Measurements from ENCODE around the gene SPRR2D. TPM values are rescaled to one million over a fixed set of nuclear protein-coding genes. Genes with fewer than 3 reads are reported as not detected.

SPRR2D gene
- total and polyA plus RNA-seq, 2 of the 8 experiments (the other 6 are each of a cell fraction or from before 2014, with no cell fraction given) = not detected

GRCh38 chr1:153058154-153058553, 17.2 kb upstream of the SPRR2D start:
- Histone ChIP-seq H2BK12ac (ENCODE audit: low read depth, low read length) (no peak overlapping the region), H3K4me2 (ENCODE audit: insufficient read depth in 1 of 2, low read depth in 2 of 2, low read length in 2 of 2) (no peak overlapping the region), H3K27me3 (replicated peaks in 1 of 4; ENCODE audit: control insufficient read depth in 3 of 4, extremely low read depth in 1 of 4, insufficient read depth in 3 of 4, low read length in 3 of 4) (no peaks in the 10 kb centered on the region), H2AK5ac (ENCODE audit: low read depth, low read length) (no peak overlapping the region), H2BK20ac (ENCODE audit: low read length) (no peak overlapping the region), H4K5ac (ENCODE audit: insufficient read length, low read depth, low read length) (no peak overlapping the region), H3K9me3 (ENCODE audit: insufficient read depth in 2 of 2, low read depth in 1 of 2, low read length in 1 of 2) (no peaks in the 10 kb centered on the region), H3K36me3 (ENCODE audit: control insufficient read depth in 2 of 4, insufficient read depth in 4 of 4, low read length in 3 of 4) (no peaks in the 10 kb centered on the region), H3K4me1 (replicated peaks in 1 of 4; ENCODE audit: control insufficient read depth in 3 of 4, insufficient read depth in 4 of 4, low read length in 3 of 4) (no peaks in the 10 kb centered on the region), H4K91ac (replicated peaks; ENCODE audit: insufficient read length, low read length) (no peak overlapping the region), H3K79me1 (ENCODE audit: low read depth, low read length) (no peaks in the 10 kb centered on the region), H3K4me3 (ENCODE audit: extremely low read depth in 1 of 4, insufficient read depth in 2 of 4, low read depth in 3 of 4, low read length in 4 of 4) (no peak overlapping the region), H3K18ac (ENCODE audit: extremely low read depth, low read length) (no peak overlapping the region), H3K79me2 (ENCODE audit: control insufficient read depth in 1 of 2, insufficient read depth in 2 of 2, low read length in 2 of 2) (no peaks in the 10 kb centered on the region), H2BK5ac (ENCODE audit: low read depth, low read length) (no peak overlapping the region), H3K27ac (ENCODE audit: low read depth, low read length) (no peak overlapping the region), H2BK15ac (ENCODE audit: low read length) (no peak overlapping the region), H3K14ac (ENCODE audit: insufficient read length) (no peak overlapping the region), H4K8ac (ENCODE audit: extremely low read depth, insufficient read depth, low read length) (no peak overlapping the region), H3K56ac (replicated peaks; ENCODE audit: insufficient read length, low read depth, low read length) (no peak overlapping the region), H3K4ac (replicated peaks; ENCODE audit: insufficient read length, low read depth, low read length) (no peak overlapping the region), H3K23ac (ENCODE audit: insufficient read length) (no peak overlapping the region), H2AFZ (ENCODE audit: low read length) (no peak overlapping the region), H3K23me2 (ENCODE audit: low read depth, low read length) (no peaks in the 10 kb centered on the region), H2BK120ac (replicated peaks; ENCODE audit: low read depth, low read length) (no peak overlapping the region), H4K20me1 (replicated peaks in 1 of 2; ENCODE audit: control insufficient read depth in 1 of 2, insufficient read depth in 2 of 2, low read length in 2 of 2) (no peaks in the 10 kb centered on the region), H3K9ac (replicated peaks in 1 of 4; ENCODE audit: extremely low read depth in 1 of 4, low read depth in 3 of 4, low read length in 3 of 4) (no peak overlapping the region)
- TF ChIP-seq BRCA1 (IDR thresholded peaks at IDR 0.05; ENCODE audit: low read depth, low read length) (no peak), ATF3 (IDR thresholded peaks at IDR 0.05; ENCODE audit: insufficient read depth, low read depth, low read length) (no peak), ASH2L (IDR thresholded peaks at IDR 0.05; ENCODE audit: low read length) (no peak), CHD1 (IDR thresholded peaks at IDR 0.05; ENCODE audit: low read depth, low read length) (no peak), TAF7 (optimal IDR thresholded peaks at IDR 0.05; ENCODE audit: borderline replicate concordance, low read depth, low read length) (no peak), POU5F1 (IDR thresholded peaks at IDR 0.05; ENCODE audit: low read depth, low read length) (no peak), JUND (IDR thresholded peaks at IDR 0.05; ENCODE audit: low read length) (no peak), KDM1A (IDR thresholded peaks at IDR 0.05; ENCODE audit: borderline replicate concordance, low read length) (no peak), TEAD4 (IDR thresholded peaks at IDR 0.05; ENCODE audit: low read depth, low read length) (no peak)
- 87% methylated on average over 2 of the region's 2 CpGs; no CpG with 5 or more reads in 1 of the 2 experiments for WGBS, 2 experiments (ENCODE audit: extremely low coverage in 1 of 2, insufficient coverage in 1 of 2, insufficient read length in 1 of 2, insufficient replicate concordance in 2 of 2, low coverage in 1 of 2, low lambda C conversion rate in 2 of 2, missing lambda C conversion rate in 1 of 2)
- CTCF ChIA-PET (ENCODE audit: partially characterized antibody) = interaction anchor here (0.7 to 0.9 kb wide), 5 partner anchors 9 to 105 kb away, joined by 3 read pairs; no protein-coding TSS in a partner anchor
- FAIRE-seq (no peak), DNase-seq (ENCODE audit: low read depth in 1 of 2, low spot score in 2 of 2) (no peak)
- POLR2A ChIA-PET (ENCODE audit: partially characterized antibody) = no interaction called here
